Endodermal cell (in vitro differentiated cells): Measurements from ENCODE around the gene LRRC73. TPM values are rescaled to one million over a fixed set of nuclear protein-coding genes. Genes with fewer than 3 reads are reported as not detected.
A peak's percentile ranks its signal among the peaks of the same experiment; 100 is the strongest.

Source experiments
- DNase-seq: peaks from one replicate; pipeline ENCODE4 v3.0.0-alpha.2; 2017
- H3K27ac ChIP-seq: 2 replicates; pipeline ENCODE4 v1.5.1; 2013; ENCODE audit warnings: mild to moderate bottlenecking, low read depth, low read length, moderate library complexity
- H3K27me3 ChIP-seq: 2 replicates; pipeline ENCODE4 v1.6.1; 2013; ENCODE audit warnings: mild to moderate bottlenecking, low read length, moderate library complexity; ENCODE audit not compliant: insufficient read depth, control insufficient read depth, poor library complexity, severe bottlenecking
- H3K36me3 ChIP-seq: 2 replicates; pipeline ENCODE4 v1.7.0; 2013; ENCODE audit warnings: mild to moderate bottlenecking, low read length, moderate library complexity; ENCODE audit not compliant: control insufficient read depth, insufficient read depth
- H3K4me1 ChIP-seq: one replicate; pipeline ENCODE4 v1.7.0; 2013; ENCODE audit warnings: low read length; ENCODE audit not compliant: control insufficient read depth, insufficient read depth
- H3K4me3 ChIP-seq: 2 replicates; pipeline ENCODE4 v1.5.1; 2013; ENCODE audit warnings: mild to moderate bottlenecking, low read length, moderate library complexity
- H3K9ac ChIP-seq: 2 replicates; pipeline ENCODE4 v1.6.1; 2013; ENCODE audit warnings: mild to moderate bottlenecking, low read length, moderate library complexity; ENCODE audit not compliant: poor library complexity, severe bottlenecking; ENCODE audit errors: extremely low read depth
- H3K9me3 ChIP-seq: 2 replicates; pipeline ENCODE4 v1.6.1; 2013; ENCODE audit warnings: mild to moderate bottlenecking, low read length, moderate library complexity; ENCODE audit not compliant: control insufficient read depth
- H3K27ac Mint-ChIP-seq: 2 replicates; pipeline ENCODE4 v1.8.0; 2020; ENCODE audit warnings: mixed read lengths
- H3K27me3 Mint-ChIP-seq: 2 replicates; pipeline ENCODE4 v1.8.0; 2021; ENCODE audit warnings: mild to moderate bottlenecking, mixed read lengths; ENCODE audit not compliant: insufficient read depth
- H3K36me3 Mint-ChIP-seq: 2 replicates; pipeline ENCODE4 v1.8.0; 2020; ENCODE audit warnings: low read depth, mixed read lengths
- H3K4me1 Mint-ChIP-seq: 2 replicates; pipeline ENCODE4 v1.8.0; 2020; ENCODE audit warnings: mixed read lengths
- H3K4me3 Mint-ChIP-seq: 2 replicates; pipeline ENCODE4 v1.8.0; 2020; ENCODE audit warnings: mild to moderate bottlenecking, moderate library complexity, mixed read lengths
- H3K9me3 Mint-ChIP-seq: 2 replicates; pipeline ENCODE4 v1.8.0; 2020; ENCODE audit warnings: mild to moderate bottlenecking, mixed read lengths
- CTCF ChIP-seq: fragments of 200-600 bp; sonication (generic); conservative IDR thresholded peaks from 2 replicates; pipeline ENCODE4 v1.5.0; 2021; ENCODE audit warnings: antibody characterized with exemption, mild to moderate bottlenecking
- WGBS, 2 experiments: methylation state at CpG; one replicate each; pipeline versions ENCODE4 v1.1.5 to v1.1.7; 2013; ENCODE audit warnings: missing lambda C conversion rate in 2 of 2, mixed read lengths in 1 of 2; ENCODE audit not compliant: insufficient coverage in 1 of 2, insufficient read length in 1 of 2; 5-methylcytosine and 5-hydroxymethylcytosine counted together
- total RNA-seq, 2 donors: library from RNA; stranded (reverse); fragmentation: NEBNext Ultra II Directional in 1 of 2; extraction: Animal tissue kit (Norgen Biotek cat#: 25700) in 1 of 2; gene quantifications; 2 replicates in 1 of 2; 3 replicates in 1 of 2; pipeline ENCODE4 v1.2.1, GENCODE V29; 2021

The LRRC73 gene
- total RNA-seq, 2 donors from 2014 or later = 0.46 to 0.64 TPM

GRCh38 chr6:43478008-43478372 is 32.2 kb downstream of the LRRC73 start:
- H3K27me3 ChIP-seq = no peaks in the 10 kb centered on the region
- H3K27ac Mint-ChIP-seq = peak overlapping the region; percentile 91
- no peaks in the 10 kb centered on the region for H3K9me3 ChIP-seq
- peak overlapping the region; percentile 88 for H3K4me3 ChIP-seq
- no peak for TF ChIP-seq CTCF
- peak overlapping the region; percentile 87 for H3K9ac ChIP-seq
- peaks cover 5% of the 10 kb centered on the region for H3K4me1 ChIP-seq
- H3K9me3 Mint-ChIP-seq = no peaks in the 10 kb centered on the region
- no peaks in the 10 kb centered on the region for H3K27me3 Mint-ChIP-seq
- H3K4me1 Mint-ChIP-seq = peaks cover 31% of the 10 kb centered on the region
- H3K4me3 Mint-ChIP-seq = peak overlapping the region; percentile 83
- no peak for DNase-seq
- H3K36me3 ChIP-seq = peaks cover 17% of the 10 kb centered on the region
- no peak overlapping the region for H3K27ac ChIP-seq
- peaks cover 9% of the 10 kb centered on the region for H3K36me3 Mint-ChIP-seq
- WGBS, 2 experiments = 54 to 60% methylated on average over 3 of the region's 3 CpGs

DNA sequence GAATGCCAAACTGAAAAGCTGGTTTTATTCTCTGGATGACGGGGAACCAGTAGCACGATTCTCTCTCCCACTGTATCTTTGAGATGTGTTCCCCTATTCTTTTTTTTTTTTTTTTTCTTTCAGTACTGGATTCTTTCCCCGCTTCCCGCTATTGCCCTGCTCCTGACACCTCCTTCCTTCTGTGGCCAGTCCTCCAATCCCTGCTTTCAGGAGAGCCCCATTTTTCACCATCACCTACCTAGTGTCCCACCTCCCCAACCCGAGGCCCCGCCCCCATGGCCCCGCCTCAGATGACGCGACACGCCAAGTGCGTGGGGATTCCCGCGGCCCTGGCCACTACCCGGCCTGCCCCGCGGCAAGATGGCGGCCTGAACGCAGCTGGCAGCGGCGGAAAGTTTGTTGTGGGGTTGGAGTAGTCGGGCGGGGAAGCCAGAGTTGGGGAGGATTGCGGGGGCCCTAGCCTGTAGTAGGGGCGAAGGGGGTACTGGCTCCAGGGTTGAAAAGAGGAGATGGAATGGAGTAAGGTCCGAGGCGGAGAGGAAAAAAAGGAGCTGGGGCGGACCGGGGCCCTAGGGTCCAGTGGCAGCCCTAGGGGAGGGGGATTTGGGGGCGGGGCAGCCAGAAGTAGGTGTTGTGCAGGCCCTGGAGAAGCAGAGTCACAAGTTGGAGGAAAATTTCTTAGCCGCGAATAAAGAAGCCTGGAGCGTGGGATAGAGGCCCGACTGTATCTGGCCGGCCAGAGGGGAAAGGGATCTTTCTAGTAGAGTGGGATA is 32.7 kb downstream of the LRRC73 start, which contains the start of gene TJAP1:
Gene TJAP1 (plus strand): TSS at position 336 of the 773 bp plus-strand sequence. CDS start 21,432 bp downstream, outside the sequence.
- TF ChIP-seq CTCF = no peak
- WGBS, 2 experiments = 5 to 27% methylated on average over 6 to 34 of the region's 34 CpGs
- H3K4me1 ChIP-seq = peaks cover 5% of the 10 kb centered on the region

DNA sequence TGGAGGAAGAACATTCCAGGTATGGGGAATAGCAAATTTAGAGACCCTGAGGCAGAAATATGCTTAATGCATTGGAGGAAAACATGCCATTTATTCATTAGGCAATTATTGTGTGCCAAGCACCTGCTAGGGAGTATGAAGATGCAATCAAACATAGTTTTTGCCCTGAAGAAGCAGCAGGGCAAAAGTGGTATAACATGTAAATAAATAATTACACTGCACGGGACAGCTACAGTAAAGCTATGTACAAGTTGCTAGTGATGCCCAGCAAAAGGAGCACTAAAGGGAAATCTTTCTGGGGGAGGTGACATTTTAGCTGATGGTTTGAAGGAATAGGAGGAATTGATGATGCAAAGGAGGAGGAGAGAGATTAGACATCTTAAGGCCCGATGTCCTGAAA is 33.4 kb downstream of the LRRC73 start:
- Mint-ChIP-seq H3K4me1 (peaks cover 24% of the 10 kb centered on the region), H3K4me3 (peak overlapping the region; percentile 83), H3K27ac (peak overlapping the region; percentile 91), H3K36me3 (peaks cover 9% of the 10 kb centered on the region), H3K9me3 (no peaks in the 10 kb centered on the region), H3K27me3 (no peaks in the 10 kb centered on the region)
- peak; percentile 17 for DNase-seq
- 77 to 86% methylated on average over 2 of the region's 2 CpGs for WGBS, 2 experiments
- Histone ChIP-seq H3K9ac (no peak overlapping the region), H3K4me3 (peak overlapping the region; percentile 88), H3K4me1 (peaks cover 5% of the 10 kb centered on the region), H3K36me3 (peaks cover 11% of the 10 kb centered on the region), H3K27me3 (no peaks in the 10 kb centered on the region), H3K27ac (no peak overlapping the region), H3K9me3 (no peaks in the 10 kb centered on the region)
- no peak for TF ChIP-seq CTCF

More for the DNA sequence above, 32.7 kb downstream of the LRRC73 start, which contains the start of gene TJAP1:
- H3K27me3 ChIP-seq = no peaks in the 10 kb centered on the region
- H3K27ac ChIP-seq = peak within 1 kb of the TSS; percentile 60
- peak within 1 kb of the TSS; percentile 91 for H3K27ac Mint-ChIP-seq
- H3K27me3 Mint-ChIP-seq = no peaks in the 10 kb centered on the region
- H3K36me3 Mint-ChIP-seq = peaks cover 9% of the 10 kb centered on the region
- peak within 1 kb of the TSS; percentile 83 for H3K4me3 Mint-ChIP-seq
- H3K9me3 Mint-ChIP-seq = no peaks in the 10 kb centered on the region
- H3K36me3 ChIP-seq = peaks cover 13% of the 10 kb centered on the region
- H3K4me3 ChIP-seq = peak within 1 kb of the TSS; percentile 88
- peak; percentile 98 for DNase-seq
- H3K9me3 ChIP-seq = no peaks in the 10 kb centered on the region
- H3K4me1 Mint-ChIP-seq = peaks cover 30% of the 10 kb centered on the region
- H3K9ac ChIP-seq = peak within 1 kb of the TSS; percentile 87
